H1 (cell line): Measurements from ENCODE around the gene TTC3. TPM values are rescaled to one million over a fixed set of nuclear protein-coding genes. Genes with fewer than 3 reads are reported as not detected.

Experiments
- CTCF ChIA-PET: fragments of 300-600 bp; sonication (Branson Sonifier 250); formaldehyde crosslinking; loops from one replicate; lab custom pipeline; 2021; ENCODE audit not compliant: partially characterized antibody; lab: Charles Lee
- POLR2A ChIA-PET: fragments of 300-600 bp; sonication (Branson Sonifier 250); formaldehyde crosslinking; loops from one replicate; lab custom pipeline; 2021; ENCODE audit warnings: inconsistent platforms; ENCODE audit not compliant: partially characterized antibody; lab: Charles Lee
- DNase-seq, 2 experiments: peaks; one replicate each; pipeline versions ENCODE4 v3.0.0 to v3.0.0-alpha.2; 2010 to 2022; ENCODE audit warnings: low spot score in 2 of 2, low read depth in 1 of 2, mixed read lengths in 1 of 2
- FAIRE-seq: peaks from 2 replicates; lab custom pipeline; 2011; peaks lifted over from hg19 to GRCh38; lab: Jason Lieb, UNC
- H2AFZ ChIP-seq: 2 replicates; pipeline ENCODE4 v1.8.1; 2012; ENCODE audit warnings: low read length, inconsistent platforms
- H2AK5ac ChIP-seq: 2 replicates; pipeline ENCODE4 v1.6.1; 2013; ENCODE audit warnings: low read depth, low read length
- H2BK120ac ChIP-seq: replicated peaks from 2 replicates; pipeline ENCODE3; 2013; ENCODE audit warnings: low read depth, low read length, inconsistent platforms
- H2BK12ac ChIP-seq: 2 replicates; pipeline ENCODE4 v1.6.1; 2013; ENCODE audit warnings: low read depth, low read length
- H2BK15ac ChIP-seq: 2 replicates; pipeline ENCODE4 v1.6.1; 2013; ENCODE audit warnings: low read length
- H2BK20ac ChIP-seq: 2 replicates; pipeline ENCODE4 v1.6.1; 2013; ENCODE audit warnings: low read length
- H2BK5ac ChIP-seq: 2 replicates; pipeline ENCODE4 v1.6.1; 2013; ENCODE audit warnings: low read depth, low read length
- H3K14ac ChIP-seq: 2 replicates; pipeline ENCODE4 v1.6.1; 2013; ENCODE audit warnings: inconsistent platforms; ENCODE audit not compliant: insufficient read length
- H3K18ac ChIP-seq: 2 replicates; pipeline ENCODE4 v1.6.1; 2013; ENCODE audit warnings: low read length; ENCODE audit errors: extremely low read depth
- H3K23ac ChIP-seq: 2 replicates; pipeline ENCODE4 v1.6.1; 2013; ENCODE audit warnings: inconsistent platforms; ENCODE audit not compliant: insufficient read length
- H3K23me2 ChIP-seq: 2 replicates; pipeline ENCODE4 v1.6.1; 2013; ENCODE audit warnings: low read depth, low read length
- H3K27ac ChIP-seq: 2 replicates; pipeline ENCODE4 v1.6.1; 2011; ENCODE audit warnings: low read depth, low read length, inconsistent platforms
- H3K27me3 ChIP-seq, 4 experiments: replicated peaks in 1 of 4; 1 replicate in 1 of 4; 2 replicates in 3 of 4; pipeline versions ENCODE4 v1.6.1 to v1.8.1; 2011 to 2013; ENCODE audit warnings: low read length in 3 of 4, mild to moderate bottlenecking in 3 of 4, inconsistent platforms in 2 of 4, mixed read lengths in 2 of 4, moderate library complexity in 1 of 4; ENCODE audit not compliant: control insufficient read depth in 3 of 4, insufficient read depth in 3 of 4; ENCODE audit errors: extremely low read depth in 1 of 4
- H3K36me3 ChIP-seq, 4 experiments: 2 replicates each; pipeline versions ENCODE4 v1.6.1 to v1.8.1; 2011 to 2013; ENCODE audit warnings: mild to moderate bottlenecking in 4 of 4, low read length in 3 of 4, moderate library complexity in 2 of 4, control low read depth in 1 of 4, inconsistent platforms in 1 of 4; ENCODE audit not compliant: insufficient read depth in 4 of 4, control insufficient read depth in 2 of 4
- H3K4ac ChIP-seq: replicated peaks from 2 replicates; pipeline ENCODE3; 2013; ENCODE audit warnings: low read length, low read depth, mixed read lengths, inconsistent platforms; ENCODE audit not compliant: insufficient read length
- H3K4me1 ChIP-seq, 4 experiments: replicated peaks in 1 of 4; 1 replicate in 1 of 4; 2 replicates in 3 of 4; pipeline versions ENCODE4 v1.6.1 to v1.8.1; 2011 to 2013; ENCODE audit warnings: low read length in 3 of 4, inconsistent platforms in 2 of 4, mixed read lengths in 1 of 4; ENCODE audit not compliant: insufficient read depth in 4 of 4, control insufficient read depth in 3 of 4
- H3K4me2 ChIP-seq, 2 experiments: 2 replicates each; pipeline versions ENCODE4 v1.6.1 to v1.8.1; 2011 to 2013; ENCODE audit warnings: low read depth in 2 of 2, low read length in 2 of 2, control low read depth in 1 of 2, inconsistent platforms in 1 of 2, mild to moderate bottlenecking in 1 of 2; ENCODE audit not compliant: insufficient read depth in 1 of 2
- H3K4me3 ChIP-seq, 4 experiments: fragments of 200-600, 300-600 bp in 1 of 4; sonication (generic), shearing (Covaris generic), sonication (Bioruptor Twin) in 1 of 4; 2 replicates each; pipeline versions ENCODE4 v1.5.1 to v1.8.1; 2011 to 2016; ENCODE audit warnings: low read length in 4 of 4, low read depth in 3 of 4, control low read depth in 2 of 4, inconsistent platforms in 2 of 4, mild to moderate bottlenecking in 2 of 4, mixed read lengths in 1 of 4, moderate library complexity in 1 of 4; ENCODE audit not compliant: insufficient read depth in 2 of 4; ENCODE audit errors: extremely low read depth in 1 of 4
- H3K56ac ChIP-seq: replicated peaks from 2 replicates; pipeline ENCODE3; 2013; ENCODE audit warnings: low read depth, mild to moderate bottlenecking, mixed read lengths, low read length, inconsistent platforms; ENCODE audit not compliant: insufficient read length
- H3K79me1 ChIP-seq: 2 replicates; pipeline ENCODE4 v1.6.1; 2013; ENCODE audit warnings: low read depth, low read length, control low read depth
- H3K79me2 ChIP-seq, 2 experiments: 2 replicates each; pipeline versions ENCODE4 v1.6.1 to v1.8.1; 2012 to 2013; ENCODE audit warnings: low read length in 2 of 2, mild to moderate bottlenecking in 2 of 2, inconsistent platforms in 1 of 2; ENCODE audit not compliant: insufficient read depth in 2 of 2, control insufficient read depth in 1 of 2
- H3K9ac ChIP-seq, 4 experiments: replicated peaks in 1 of 4; 1 replicate in 1 of 4; 2 replicates in 3 of 4; pipeline versions ENCODE4 v1.6.1 to v1.8.1; 2011 to 2013; ENCODE audit warnings: low read depth in 3 of 4, low read length in 3 of 4, control low read depth in 2 of 4, mild to moderate bottlenecking in 2 of 4, moderate library complexity in 2 of 4, inconsistent platforms in 1 of 4; ENCODE audit errors: extremely low read depth in 1 of 4
- H3K9me3 ChIP-seq, 2 experiments: 2 replicates each; pipeline versions ENCODE4 v1.6.1 to v1.8.1; 2012 to 2013; ENCODE audit warnings: mild to moderate bottlenecking in 2 of 2, moderate library complexity in 2 of 2, control low read depth in 1 of 2, inconsistent platforms in 1 of 2, low read depth in 1 of 2, low read length in 1 of 2, mixed read lengths in 1 of 2; ENCODE audit not compliant: insufficient read depth in 2 of 2
- H4K20me1 ChIP-seq, 2 experiments: replicated peaks in 1 of 2; 2 replicates each; pipeline versions ENCODE3 to v1.8.1; 2011 to 2013; ENCODE audit warnings: inconsistent platforms in 2 of 2, low read length in 2 of 2, mild to moderate bottlenecking in 1 of 2; ENCODE audit not compliant: insufficient read depth in 2 of 2, control insufficient read depth in 1 of 2
- H4K5ac ChIP-seq: 2 replicates; pipeline ENCODE4 v1.6.1; 2013; ENCODE audit warnings: low read length, low read depth, mixed read lengths, inconsistent platforms; ENCODE audit not compliant: insufficient read length
- H4K8ac ChIP-seq: 2 replicates; pipeline ENCODE4 v1.8.0; 2013; ENCODE audit warnings: mild to moderate bottlenecking, moderate library complexity, low read length, inconsistent platforms; ENCODE audit not compliant: insufficient read depth; ENCODE audit errors: extremely low read depth
- H4K91ac ChIP-seq: replicated peaks from 2 replicates; pipeline ENCODE3; 2013; ENCODE audit warnings: low read length, mixed read lengths, inconsistent platforms; ENCODE audit not compliant: insufficient read length
- SUZ12 ChIP-seq: fragments of 200-600 bp; sonication (generic); IDR thresholded peaks from 2 replicates; pipeline ENCODE4 v1.6.1; 2012; ENCODE audit warnings: mild to moderate bottlenecking, inconsistent platforms, low read length, moderate library complexity, mixed read lengths
- polyA plus RNA-seq, 7 experiments: library from polyadenylated mRNA; depleted of rRNA in 3 of 7; stranded (reverse) in 5 of 7; unstranded in 2 of 7; fragments of >200 nt in 5 of 7; fragments of 200-250 nt in 2 of 7; gene quantifications; 1 replicate in 5 of 7; 2 replicates in 1 of 7; 4 replicates in 1 of 7; pipeline versions ENCODE4 v1.2.1 to v1.2.3, GENCODE V29; 2011 to 2013; ENCODE audit warnings: missing spikeins in 2 of 7, mixed read lengths in 2 of 7
- total RNA-seq: library from RNA; stranded (reverse); fragmentation: NEBNext Ultra II Directional; extraction: Animal tissue kit (Norgen Biotek cat#: 25700); gene quantifications from 2 replicates; pipeline ENCODE4 v1.2.1, GENCODE V29; 2021

The TTC3 gene
- total and polyA plus RNA-seq, 2 of the 8 experiments (the other 6 are each of a cell fraction or from before 2014, with no cell fraction given) = 11.0 to 36.2 TPM

- no peaks in the 10 kb centered on the region for H3K27me3 ChIP-seq
- peaks cover 0 to 13% (median 7%) of the 10 kb centered on the region in 4 experiments for H3K4me1 ChIP-seq
- no peaks in the 10 kb centered on the region for H4K20me1 ChIP-seq
- no peak overlapping the region for H3K27ac ChIP-seq
- no peak overlapping the region for H2BK20ac ChIP-seq
- no peak overlapping the region for H3K14ac ChIP-seq
- ChIA-PET CTCF (interaction anchor here (0.6 kb wide), 1 partner anchor 489 kb away, joined by 3 read pairs; no protein-coding TSS in a partner anchor), POLR2A (no interaction called here)
- H3K9me3 ChIP-seq = no peaks in the 10 kb centered on the region
- H2BK12ac ChIP-seq = no peak overlapping the region
- H3K4ac ChIP-seq = no peak overlapping the region
- H3K4me3 ChIP-seq = no peak overlapping the region
- no peaks in the 10 kb centered on the region for H3K79me2 ChIP-seq
- no peak overlapping the region for H3K23ac ChIP-seq
- peaks cover 0 to 4% (median 0%) of the 10 kb centered on the region in 4 experiments; a peak in 2 of 8 replicates for H3K36me3 ChIP-seq
- no peak overlapping the region for H2BK15ac ChIP-seq
- no peak overlapping the region for H3K56ac ChIP-seq
- no peak overlapping the region for H2AFZ ChIP-seq
- no peak overlapping the region for H4K5ac ChIP-seq
- no peak for DNase-seq
- no peak overlapping the region for H3K18ac ChIP-seq
- no peaks in the 10 kb centered on the region for H3K23me2 ChIP-seq
- no peak overlapping the region for H4K8ac ChIP-seq
- no peak overlapping the region for H2BK5ac ChIP-seq
- no peak overlapping the region for H3K4me2 ChIP-seq
- no peak overlapping the region for H2BK120ac ChIP-seq
- FAIRE-seq = no peak
- no peak overlapping the region for H3K9ac ChIP-seq
- no peaks in the 10 kb centered on the region for H3K79me1 ChIP-seq
- H2AK5ac ChIP-seq = no peak overlapping the region
- H4K91ac ChIP-seq = no peak overlapping the region
- TF ChIP-seq SUZ12 = no peak
Observed at GRCh38 chr21:37064841-37065240, 8.2 kb upstream of the TTC3 start.
